Stomach (tissue), 4 donors: ENCODE measurements around the gene ABCF2.

Experiments used
- POLR2AphosphoS5 ChIP-seq, 3 donors: sonication (generic); formaldehyde crosslinking; IDR thresholded peaks; one replicate each; pipeline ENCODE4 v1.6.1; 2016; ENCODE audit warnings: antibody characterized with exemption in 3 of 3
- TF ChIP-seq, protein P1 (sequence below), 7 experiments: fragments of 450-650 bp in 4 of 7; fragments of 200-600 bp in 3 of 7; sonication (generic) in 3 of 7; IDR thresholded peaks; one replicate each; pipeline ENCODE4 v1.5.1; 2016 to 2019; ENCODE audit warnings: antibody characterized with exemption in 7 of 7, control low read depth in 2 of 7, mild to moderate bottlenecking in 1 of 7

DNA sequence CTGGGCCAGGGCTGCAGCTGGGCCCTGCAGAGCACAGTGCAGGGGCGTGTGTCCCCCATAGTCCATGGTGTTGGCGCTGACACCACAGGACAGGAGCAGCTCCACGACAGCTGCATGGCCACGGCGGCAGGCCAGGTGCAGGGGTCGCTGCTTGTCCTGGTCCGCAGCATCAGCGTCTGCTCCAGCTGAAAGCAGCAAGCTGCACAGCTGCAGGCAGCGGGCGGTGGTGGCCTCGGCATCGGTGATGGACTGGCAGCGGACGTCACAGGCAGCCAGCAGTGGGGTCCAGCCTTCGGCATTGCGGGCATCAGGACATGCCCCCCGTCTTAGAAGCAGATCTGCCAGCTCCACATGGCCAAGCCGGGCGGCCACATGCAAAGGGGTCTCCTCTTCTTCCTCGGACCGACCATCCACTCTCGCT is 46.0 kb downstream of the ABCF2 start:
- TF ChIP-seq, protein P1, sequence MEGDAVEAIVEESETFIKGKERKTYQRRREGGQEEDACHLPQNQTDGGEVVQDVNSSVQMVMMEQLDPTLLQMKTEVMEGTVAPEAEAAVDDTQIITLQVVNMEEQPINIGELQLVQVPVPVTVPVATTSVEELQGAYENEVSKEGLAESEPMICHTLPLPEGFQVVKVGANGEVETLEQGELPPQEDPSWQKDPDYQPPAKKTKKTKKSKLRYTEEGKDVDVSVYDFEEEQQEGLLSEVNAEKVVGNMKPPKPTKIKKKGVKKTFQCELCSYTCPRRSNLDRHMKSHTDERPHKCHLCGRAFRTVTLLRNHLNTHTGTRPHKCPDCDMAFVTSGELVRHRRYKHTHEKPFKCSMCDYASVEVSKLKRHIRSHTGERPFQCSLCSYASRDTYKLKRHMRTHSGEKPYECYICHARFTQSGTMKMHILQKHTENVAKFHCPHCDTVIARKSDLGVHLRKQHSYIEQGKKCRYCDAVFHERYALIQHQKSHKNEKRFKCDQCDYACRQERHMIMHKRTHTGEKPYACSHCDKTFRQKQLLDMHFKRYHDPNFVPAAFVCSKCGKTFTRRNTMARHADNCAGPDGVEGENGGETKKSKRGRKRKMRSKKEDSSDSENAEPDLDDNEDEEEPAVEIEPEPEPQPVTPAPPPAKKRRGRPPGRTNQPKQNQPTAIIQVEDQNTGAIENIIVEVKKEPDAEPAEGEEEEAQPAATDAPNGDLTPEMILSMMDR (IDR thresholded peaks at IDR 0.05), result no peak
- no peak for TF ChIP-seq POLR2AphosphoS5 (IDR thresholded peaks at IDR 0.05)
